T follicular helper cell (primary cell): ENCODE data around the gene REC8.
"Not testable (repeated sequence)": the region's sequence is repeated elsewhere in the genome, so short reads cannot be mapped to it uniquely, and the experiment has no call there.

Experiments
- DNase-seq: peaks from one replicate; pipeline ENCODE4 v3.0.0-alpha.2; 2020; ENCODE audit warnings: low read depth

Gene REC8

DNA sequence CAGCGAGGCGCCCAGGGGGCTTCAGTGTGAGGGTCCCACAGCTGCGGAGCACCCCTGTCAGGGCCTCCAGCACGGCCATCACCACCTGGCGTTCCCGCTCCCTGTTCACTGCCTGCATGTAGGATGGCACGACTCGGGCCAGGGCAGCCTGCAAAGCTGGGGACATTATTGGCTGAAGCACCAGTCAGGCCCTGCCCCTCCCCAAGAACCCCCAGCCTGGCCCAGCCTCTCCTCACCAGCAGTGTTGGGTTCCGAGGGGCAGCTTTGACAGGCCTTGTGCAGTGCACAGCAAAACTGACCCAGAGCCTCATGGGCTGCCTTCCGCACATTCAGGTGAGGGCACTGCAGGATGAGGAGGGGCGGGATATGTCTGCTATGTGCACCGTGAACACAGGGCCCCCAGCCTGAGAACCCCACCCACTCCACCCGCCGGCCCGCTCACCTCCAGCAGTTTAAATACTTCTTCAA is 11.2 kb downstream of the REC8 start:
- no peak for DNase-seq

GRCh38 chr14:24184104-24184970 is 12.5 kb downstream of the REC8 start:
- DNase-seq: no peak

- no peak for DNase-seq
Observed at GRCh38 chr14:24185026-24185425, 13.1 kb downstream of the REC8 start.

GRCh38 chr14:24185741-24186140 is 13.9 kb downstream of the REC8 start:
- no peak for DNase-seq

GRCh38 chr14:24186831-24187538 is 15.1 kb downstream of the REC8 start:
- DNase-seq: no peak

GRCh38 chr14:24187539-24187915 is 15.6 kb downstream of the REC8 start:
- no peak for DNase-seq

DNA sequence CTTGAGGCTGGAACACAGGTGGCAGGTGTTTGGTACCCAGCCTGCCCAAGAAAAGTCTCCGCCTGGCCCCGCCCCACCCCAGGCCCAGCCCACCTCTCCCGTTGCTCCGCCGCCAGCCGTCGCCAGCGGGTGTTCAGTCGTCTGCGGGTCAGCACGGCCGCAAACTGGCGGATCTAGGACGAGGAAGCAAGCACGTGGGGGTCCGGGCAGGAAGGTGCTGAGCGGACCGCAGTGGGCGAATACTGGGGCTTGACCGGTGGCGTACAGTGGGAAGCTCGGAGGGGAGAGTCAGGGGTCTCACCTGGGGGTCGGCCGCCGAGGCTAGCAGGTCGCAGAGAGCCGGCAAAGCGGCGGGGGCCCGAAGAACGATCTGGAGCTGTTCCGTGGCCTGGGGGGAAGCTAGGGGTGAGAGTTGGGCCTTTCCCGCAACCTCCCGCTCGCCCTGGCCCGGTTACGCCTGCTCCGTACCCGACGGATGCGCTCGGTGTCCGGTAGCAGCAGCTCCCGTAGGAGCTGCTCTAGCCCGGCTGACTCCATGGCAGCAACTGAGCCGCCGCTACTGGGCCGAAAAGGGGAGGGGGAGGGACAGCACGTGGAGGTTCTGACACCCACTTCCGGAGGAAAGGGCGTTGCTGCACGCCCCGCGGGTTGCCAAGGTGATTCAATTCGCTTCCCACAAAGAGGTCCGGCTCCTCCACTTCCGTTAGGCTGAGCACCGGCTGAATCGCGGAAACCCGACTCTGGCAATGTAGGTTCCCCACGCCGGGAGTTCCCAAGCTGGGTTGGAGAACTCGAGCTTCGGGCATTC is 16.6 kb downstream of the REC8 start, which contains the start of gene IPO4:
IPO4 (minus strand) TSS at position 566 of the 808 bp plus-strand sequence; CDS start at position 537, 29 bp downstream.
- DNase-seq: peak; percentile 94

GRCh38 chr14:24189059-24189375 is 17.1 kb downstream of the REC8 start:
- no peak for DNase-seq

DNA sequence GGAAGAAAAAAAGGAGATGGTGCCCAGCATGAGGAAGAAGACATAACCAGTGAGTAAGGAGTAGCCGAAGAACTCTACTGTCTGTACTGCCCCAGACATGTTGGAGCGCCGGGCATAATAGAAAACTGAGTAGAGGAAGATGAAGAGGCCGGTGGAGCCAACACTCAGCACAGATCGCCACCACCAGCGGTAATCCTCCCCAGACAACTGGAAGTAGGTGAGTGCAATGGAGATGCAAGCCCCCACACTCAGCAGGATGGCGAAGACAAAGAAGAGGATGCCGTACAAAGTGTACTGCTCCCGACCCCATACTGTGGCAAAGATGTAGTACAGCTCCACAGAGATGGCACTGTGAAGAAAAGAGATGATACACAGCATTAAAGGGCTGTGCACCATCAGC is 17.6 kb downstream of the REC8 start:
- DNase-seq: no peak

GRCh38 chr14:24190416-24190815 is 18.5 kb downstream of the REC8 start:
- no peak for DNase-seq

DNA sequence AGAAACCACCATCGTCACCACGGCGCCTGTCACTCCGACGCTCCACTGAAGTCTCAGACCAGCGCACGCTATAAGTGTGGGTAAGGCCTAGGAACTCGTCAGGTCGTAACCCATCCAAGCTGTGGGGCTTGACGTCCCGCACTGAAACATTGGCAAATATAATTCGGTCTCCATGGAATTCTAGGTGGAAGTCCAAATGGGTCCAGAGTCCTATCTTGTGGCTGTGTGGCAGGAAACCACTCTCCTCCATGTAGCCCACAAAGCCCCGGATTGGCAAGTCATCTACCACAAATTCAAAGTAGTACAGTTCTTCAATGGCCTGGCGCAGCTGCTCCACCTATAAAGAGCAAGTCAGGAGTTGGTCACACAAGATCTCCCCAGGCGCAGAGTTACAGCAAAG is 21.1 kb downstream of the REC8 start:
- no peak for DNase-seq

DNA sequence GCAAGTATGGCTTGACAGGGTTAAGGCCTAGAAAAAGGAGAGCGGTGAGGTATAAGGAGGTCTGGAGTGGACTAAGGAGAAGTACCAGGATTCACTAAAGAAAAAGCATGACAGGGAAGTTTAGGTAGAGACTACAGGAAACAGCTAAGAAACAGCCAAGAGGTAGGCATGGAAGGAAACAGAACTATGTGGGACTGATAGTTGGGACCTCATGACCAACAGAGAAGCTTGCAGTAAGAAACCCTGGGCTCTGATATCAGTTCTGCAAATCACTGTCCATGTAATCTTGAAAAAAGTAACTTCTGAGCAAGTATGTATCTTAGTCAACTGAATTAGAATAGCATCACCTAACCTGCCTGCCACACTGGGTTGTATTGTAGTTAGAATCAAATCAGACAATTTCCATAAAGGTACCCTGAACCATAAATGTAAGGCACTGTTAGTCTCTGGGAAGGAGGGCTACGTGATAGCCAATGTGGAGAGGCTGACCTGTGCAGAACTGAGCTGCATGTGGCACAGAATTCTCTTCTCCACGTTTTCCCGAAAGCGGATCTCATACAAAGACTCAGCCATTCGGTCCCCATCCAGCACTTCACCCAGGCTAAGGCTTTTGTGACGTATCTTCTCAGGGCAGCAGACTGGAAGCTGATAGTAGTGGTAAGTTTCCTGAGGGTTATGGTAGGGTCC is 22.4 kb downstream of the REC8 start:
- no peak for DNase-seq

- DNase-seq: no peak
Observed at GRCh38 chr14:24194873-24195185, 22.9 kb downstream of the REC8 start.

- peak; percentile 82 for DNase-seq
Observed at GRCh38 chr14:24195186-24196070, 23.5 kb downstream of the REC8 start, which contains the start of gene TM9SF1. Gene TM9SF1, minus strand, starts transcription at chr14:24195441. Its CDS starts 422 bp downstream, at chr14:24195019.

GRCh38 chr14:24196071-24197055 is 24.5 kb downstream of the REC8 start:
- DNase-seq: no peak

GRCh38 chr14:24197056-24197450 is 25.2 kb downstream of the REC8 start:
- no peak for DNase-seq

GRCh38 chr14:24198814-24199524 is 27.1 kb downstream of the REC8 start:
- no peak for DNase-seq

DNA sequence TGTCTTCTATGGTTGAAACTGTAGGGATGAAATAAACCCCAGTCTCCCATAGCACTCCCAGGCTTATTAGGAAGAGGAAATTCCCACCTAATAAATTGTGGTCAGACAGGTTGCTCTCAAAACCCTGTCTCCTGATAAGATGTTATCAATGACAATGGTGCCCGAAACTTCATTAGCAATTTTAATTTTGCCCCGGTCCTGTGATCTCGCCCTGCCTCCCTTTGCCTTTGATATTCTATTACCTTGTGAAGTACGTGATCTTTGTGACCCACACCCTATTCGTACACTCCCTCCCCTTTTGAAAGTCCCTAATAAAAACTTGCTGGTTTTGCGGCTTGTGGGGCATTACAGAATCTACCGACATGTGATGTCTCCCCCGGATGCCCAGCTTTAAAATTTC is 30.7 kb downstream of the REC8 start:
- DNase-seq: not testable (repeated sequence)
